Activated naive CD4-positive, alpha-beta T cell treated with anti-CD3 and anti-CD28 coated beads for 36 hours (primary cell): Measurements from ENCODE around the gene KIAA0319L. TPM values are rescaled to one million over a fixed set of nuclear protein-coding genes. Genes with fewer than 3 reads are reported as not detected.
"Not testable (repeated sequence)": the region's sequence is repeated elsewhere in the genome, so short reads cannot be mapped to it uniquely, and the experiment has no call there.

Source experiments
- CTCF ChIA-PET: fragments of 350-600 bp; sonication (Branson Sonifier 250); formaldehyde crosslinking; loops from one replicate; lab custom pipeline; 2021; ENCODE audit warnings: antibody characterized with exemption; lab: Charles Lee
- DNase-seq: peaks from one replicate; pipeline ENCODE4 v3.0.0-alpha.2; 2020
- H3K27ac Mint-ChIP-seq: one replicate; pipeline ENCODE4 v1.8.0; 2021; ENCODE audit warnings: mild to moderate bottlenecking, mixed read lengths
- H3K27me3 Mint-ChIP-seq: one replicate; pipeline ENCODE4 v1.8.0; 2021; ENCODE audit warnings: low read depth, mixed read lengths
- H3K36me3 Mint-ChIP-seq: one replicate; pipeline ENCODE4 v1.8.0; 2021; ENCODE audit warnings: low read depth, mixed read lengths
- H3K4me1 Mint-ChIP-seq: one replicate; pipeline ENCODE4 v1.8.0; 2021; ENCODE audit warnings: low read depth, mixed read lengths
- H3K4me3 Mint-ChIP-seq: one replicate; pipeline ENCODE4 v1.8.0; 2021; ENCODE audit warnings: mild to moderate bottlenecking, moderate library complexity, mixed read lengths
- H3K9me3 Mint-ChIP-seq: one replicate; pipeline ENCODE4 v1.8.0; 2021; ENCODE audit warnings: mixed read lengths
- intact Hi-C: fragments of 100-400 bp; cut with micrococcal nuclease; formaldehyde crosslinking; loops from one replicate; pipeline ENCODE4 v1.15.1; 2023
- total RNA-seq, 2 experiments: library from RNA; stranded (reverse); gene quantifications; one replicate each; pipeline ENCODE4 v1.2.3, GENCODE V29; 2021

The KIAA0319L gene
- total RNA-seq, 2 experiments from 2014 or later, result 22.6 to 24.2 TPM

GRCh38 chr1:35470977-35471613 lies 86.1 kb downstream of the KIAA0319L start:
- Mint-ChIP-seq H3K27me3 (no peaks in the 10 kb centered on the region), H3K36me3 (peaks cover 25% of the 10 kb centered on the region), H3K4me1 (no peaks in the 10 kb centered on the region), H3K9me3 (no peaks in the 10 kb centered on the region), H3K27ac (no peak overlapping the region), H3K4me3 (no peak overlapping the region)
- DNase-seq, result no peak
- CTCF ChIA-PET, result interaction anchor here (0.6 to 1.2 kb wide), 3 partner anchors 20 to 100 kb away, joined by 3 to 6 read pairs (median 3); no protein-coding TSS in a partner anchor
- intact Hi-C loops, result no loop called here

- H3K4me1 Mint-ChIP-seq, result peaks cover 14% of the 10 kb centered on the region
- no peak overlapping the region for H3K4me3 Mint-ChIP-seq
- no peak for DNase-seq
- no peak overlapping the region for H3K27ac Mint-ChIP-seq
- no peaks in the 10 kb centered on the region for H3K27me3 Mint-ChIP-seq
- peaks cover 48% of the 10 kb centered on the region for H3K36me3 Mint-ChIP-seq
- CTCF ChIA-PET, result interaction anchor here (0.9 to 1.2 kb wide), 2 partner anchors 15 to 16 kb away, joined by 3 read pairs; no protein-coding TSS in a partner anchor
- H3K9me3 Mint-ChIP-seq, result peaks cover 8% of the 10 kb centered on the region
- intact Hi-C loops, result no loop called here
These were observed 91.1 kb downstream of the KIAA0319L start for GRCh38 chr1:35466120-35466519.

GRCh38 chr1:35463749-35464148 lies 93.5 kb downstream of the KIAA0319L start:
- H3K9me3 Mint-ChIP-seq, DNase-seq, H3K4me3 Mint-ChIP-seq, H3K27ac Mint-ChIP-seq, intact Hi-C loops, H3K27me3 Mint-ChIP-seq: not testable (repeated sequence)
- CTCF ChIA-PET, result interaction anchor here (1.0 kb wide), 1 partner anchor 13 kb away, joined by 4 read pairs; no protein-coding TSS in a partner anchor
- peaks cover 14% of the 10 kb centered on the region for H3K4me1 Mint-ChIP-seq
- H3K36me3 Mint-ChIP-seq, result peaks cover 41% of the 10 kb centered on the region

- Mint-ChIP-seq H3K27me3 (no peaks in the 10 kb centered on the region), H3K27ac (no peak overlapping the region), H3K4me1 (peaks cover 14% of the 10 kb centered on the region), H3K36me3 (peaks cover 41% of the 10 kb centered on the region), H3K9me3 (peaks cover 8% of the 10 kb centered on the region), H3K4me3 (no peak overlapping the region)
- CTCF ChIA-PET, result no interaction called here
- DNase-seq, result no peak
- intact Hi-C loops, result no loop called here
These were observed 94.0 kb downstream of the KIAA0319L start for GRCh38 chr1:35463232-35463631.

- H3K27me3 Mint-ChIP-seq, result no peaks in the 10 kb centered on the region
- no peak overlapping the region for H3K4me3 Mint-ChIP-seq
- intact Hi-C loops, result loop anchor here (1.0 kb wide), 1 partner anchor 44 kb away; no protein-coding TSS in a partner anchor
- H3K4me1 Mint-ChIP-seq, result peaks cover 14% of the 10 kb centered on the region
- H3K36me3 Mint-ChIP-seq, result peaks cover 39% of the 10 kb centered on the region
- peak; percentile 35 for DNase-seq
- CTCF ChIA-PET, result interaction anchor here (1.3 kb wide), 1 partner anchor 11 kb away, joined by 6 read pairs; no protein-coding TSS in a partner anchor
- peaks cover 8% of the 10 kb centered on the region for H3K9me3 Mint-ChIP-seq
- peak overlapping the region; percentile 59 for H3K27ac Mint-ChIP-seq
These were observed 95.1 kb downstream of the KIAA0319L start for GRCh38 chr1:35461966-35462651.

GRCh38 chr1:35460796-35461195 lies 96.4 kb downstream of the KIAA0319L start:
- intact Hi-C loops, result no loop called here
- Mint-ChIP-seq H3K36me3 (peaks cover 32% of the 10 kb centered on the region), H3K9me3 (peaks cover 8% of the 10 kb centered on the region), H3K4me1 (peaks cover 14% of the 10 kb centered on the region), H3K27ac (no peak overlapping the region), H3K4me3 (no peak overlapping the region), H3K27me3 (no peaks in the 10 kb centered on the region)
- no peak for DNase-seq
- CTCF ChIA-PET, result interaction anchor here (2.3 kb wide), 1 partner anchor 10 kb away, joined by 14 read pairs; no protein-coding TSS in a partner anchor

- no peaks in the 10 kb centered on the region for H3K27me3 Mint-ChIP-seq
- no peaks in the 10 kb centered on the region for H3K9me3 Mint-ChIP-seq
- H3K4me1 Mint-ChIP-seq, result peaks cover 34% of the 10 kb centered on the region
- peak overlapping the region; percentile 27 for H3K27ac Mint-ChIP-seq
- CTCF ChIA-PET, result interaction anchor here (0.7 to 7.3 kb wide), 7 partner anchors 10 to 110 kb away, joined by 3 to 113 read pairs (median 3); partner anchors contain the start of genes KIAA0319L and NCDN
- peak; percentile 27 for DNase-seq
- H3K36me3 Mint-ChIP-seq, result peaks cover 3% of the 10 kb centered on the region
- intact Hi-C loops, result loop anchor here (1.0 to 5.0 kb wide), 3 partner anchors 52 to 188 kb away; partner anchors contain the start of gene PSMB2
- H3K4me3 Mint-ChIP-seq, result no peak overlapping the region
These were observed 102.6 kb downstream of the KIAA0319L start for GRCh38 chr1:35454616-35455015.

GRCh38 chr1:35454176-35454575 lies 103.0 kb downstream of the KIAA0319L start:
- H3K4me3 Mint-ChIP-seq, result no peak overlapping the region
- peaks cover 34% of the 10 kb centered on the region for H3K4me1 Mint-ChIP-seq
- no peaks in the 10 kb centered on the region for H3K9me3 Mint-ChIP-seq
- CTCF ChIA-PET, result interaction anchor here (0.8 to 7.3 kb wide), 6 partner anchors 9 to 115 kb away, joined by 3 to 113 read pairs (median 4); partner anchors contain the start of genes KIAA0319L and NCDN
- no peaks in the 10 kb centered on the region for H3K27me3 Mint-ChIP-seq
- H3K27ac Mint-ChIP-seq, result no peak overlapping the region
- peaks cover 3% of the 10 kb centered on the region for H3K36me3 Mint-ChIP-seq
- intact Hi-C loops, result loop anchor here (1.0 to 5.0 kb wide), 3 partner anchors 53 to 188 kb away; partner anchors contain the start of gene PSMB2
- no peak for DNase-seq

- no peak overlapping the region for H3K4me3 Mint-ChIP-seq
- H3K9me3 Mint-ChIP-seq, result no peaks in the 10 kb centered on the region
- CTCF ChIA-PET, result interaction anchor here (0.9 to 9.4 kb wide), 12 partner anchors 14 to 317 kb away, joined by 3 to 147 read pairs (median 19); partner anchors contain the start of genes KIAA0319L and NCDN
- H3K36me3 Mint-ChIP-seq, result peaks cover 4% of the 10 kb centered on the region
- no peak overlapping the region for H3K27ac Mint-ChIP-seq
- H3K4me1 Mint-ChIP-seq, result peaks cover 34% of the 10 kb centered on the region
- intact Hi-C loops, result loop anchor here (5.0 kb wide), 1 partner anchor 189 kb away; the partner anchor contains the start of gene PSMB2
- no peak for DNase-seq
- no peaks in the 10 kb centered on the region for H3K27me3 Mint-ChIP-seq
These were observed 104.2 kb downstream of the KIAA0319L start for GRCh38 chr1:35453031-35453430.

GRCh38 chr1:35452106-35452774 lies 105.0 kb downstream of the KIAA0319L start:
- peak; percentile 11 for DNase-seq
- peaks cover 34% of the 10 kb centered on the region for H3K4me1 Mint-ChIP-seq
- H3K9me3 Mint-ChIP-seq, result no peaks in the 10 kb centered on the region
- H3K27ac Mint-ChIP-seq, result peak overlapping the region; percentile 20
- peaks cover 4% of the 10 kb centered on the region for H3K36me3 Mint-ChIP-seq
- no peaks in the 10 kb centered on the region for H3K27me3 Mint-ChIP-seq
- no peak overlapping the region for H3K4me3 Mint-ChIP-seq
- intact Hi-C loops, result loop anchor here (5.0 kb wide), 1 partner anchor 190 kb away; the partner anchor contains the start of gene PSMB2
- CTCF ChIA-PET, result interaction anchor here (0.5 to 9.4 kb wide), 27 partner anchors 7 to 323 kb away, joined by 3 to 147 read pairs (median 8); partner anchors contain the start of genes KIAA0319L, NCDN and ZMYM4

GRCh38 chr1:35451125-35451528 lies 106.1 kb downstream of the KIAA0319L start:
- intact Hi-C loops, result loop anchor here (1.0 to 5.0 kb wide), 6 partner anchors 94 to 324 kb away; partner anchors contain the start of genes KIAA0319L, NCDN and PSMB2
- H3K9me3 Mint-ChIP-seq, result no peaks in the 10 kb centered on the region
- no peak overlapping the region for H3K27ac Mint-ChIP-seq
- CTCF ChIA-PET, result interaction anchor here (0.5 to 9.4 kb wide), 50 partner anchors 7 to 342 kb away, joined by 3 to 147 read pairs (median 4); partner anchors contain the start of genes CLSPN, KIAA0319L, NCDN and ZMYM4
- no peaks in the 10 kb centered on the region for H3K27me3 Mint-ChIP-seq
- peak; percentile 90 for DNase-seq
- no peak overlapping the region for H3K4me3 Mint-ChIP-seq
- peaks cover 4% of the 10 kb centered on the region for H3K36me3 Mint-ChIP-seq
- peaks cover 34% of the 10 kb centered on the region for H3K4me1 Mint-ChIP-seq
